H1 (cell line): ENCODE results near the gene SMURF2.

Experiments
- ASH2L ChIP-seq: fragments of 200-600, 300-600 bp; sonication (generic); IDR thresholded peaks from one replicate; pipeline ENCODE4 v1.7.1; 2017; ENCODE audit warnings: low read length
- CHD2 ChIP-seq: IDR thresholded peaks from 2 replicates; pipeline ENCODE4 v1.6.1; 2012; ENCODE audit warnings: low read length, improper control_type of control experiment
- CTCF ChIP-seq, 3 experiments: IDR thresholded peaks; 1 replicate in 2 of 3; 2 replicates in 1 of 3; pipeline versions ENCODE4 v1.5.1 to v1.6.1; 2011; ENCODE audit warnings: low read length in 3 of 3, mild to moderate bottlenecking in 3 of 3, inconsistent platforms in 2 of 3, low read depth in 1 of 3, moderate library complexity in 1 of 3; ENCODE audit not compliant: insufficient read depth in 1 of 3; ENCODE audit errors: control extremely low read depth in 1 of 3
- EP300 ChIP-seq, 2 experiments: IDR thresholded peaks; 1 replicate in 1 of 2; 2 replicates in 1 of 2; pipeline ENCODE4 v1.6.1; 2011 to 2012; ENCODE audit warnings: low read depth in 2 of 2, low read length in 2 of 2, mild to moderate bottlenecking in 2 of 2, borderline replicate concordance in 1 of 2, inconsistent platforms in 1 of 2, moderate library complexity in 1 of 2
- EZH2 ChIP-seq: fragments of 200-600 bp; sonication (generic); IDR thresholded peaks from 2 replicates; pipeline ENCODE4 v1.7.1; 2012; ENCODE audit warnings: low read depth, mild to moderate bottlenecking, moderate library complexity, low read length, inconsistent platforms; ENCODE audit not compliant: severe bottlenecking
- HDAC2 ChIP-seq, 2 experiments: fragments of 300-600 bp in 1 of 2; sonication (generic) in 1 of 2; IDR thresholded peaks; 2 replicates each; pipeline ENCODE4 v1.6.1; 2011 to 2012; ENCODE audit warnings: low read depth in 2 of 2, low read length in 2 of 2, mild to moderate bottlenecking in 2 of 2, moderate library complexity in 2 of 2, borderline replicate concordance in 1 of 2, inconsistent platforms in 1 of 2
- RAD21 ChIP-seq, 2 experiments: IDR thresholded peaks in 1 of 2; conservative IDR thresholded peaks in 1 of 2; 2 replicates each; pipeline ENCODE4 v1.6.1; 2011; ENCODE audit warnings: low read depth in 2 of 2, low read length in 2 of 2, improper control_type of control experiment in 1 of 2, inconsistent platforms in 1 of 2, mild to moderate bottlenecking in 1 of 2, moderate library complexity in 1 of 2
- RBBP5 ChIP-seq: IDR thresholded peaks from 2 replicates; pipeline ENCODE4 v1.7.1; 2012; ENCODE audit warnings: low read depth, mild to moderate bottlenecking, inconsistent platforms, low read length, moderate library complexity, borderline replicate concordance
- SIN3A ChIP-seq, 2 experiments: IDR thresholded peaks in 1 of 2; conservative IDR thresholded peaks in 1 of 2; 2 replicates each; pipeline ENCODE4 v1.6.1; 2011 to 2012; ENCODE audit warnings: low read length in 2 of 2, improper control_type of control experiment in 1 of 2, low read depth in 1 of 2, mild to moderate bottlenecking in 1 of 2
- SP2 ChIP-seq: IDR thresholded peaks from 2 replicates; pipeline ENCODE4 v1.6.1; 2012; ENCODE audit warnings: mild to moderate bottlenecking, low read length, inconsistent platforms
- ZNF274 ChIP-seq: IDR thresholded peaks from 2 replicates; pipeline ENCODE4 v1.7.0; 2012; ENCODE audit warnings: low read length, borderline replicate concordance; ENCODE audit errors: extremely low read depth

DNA sequence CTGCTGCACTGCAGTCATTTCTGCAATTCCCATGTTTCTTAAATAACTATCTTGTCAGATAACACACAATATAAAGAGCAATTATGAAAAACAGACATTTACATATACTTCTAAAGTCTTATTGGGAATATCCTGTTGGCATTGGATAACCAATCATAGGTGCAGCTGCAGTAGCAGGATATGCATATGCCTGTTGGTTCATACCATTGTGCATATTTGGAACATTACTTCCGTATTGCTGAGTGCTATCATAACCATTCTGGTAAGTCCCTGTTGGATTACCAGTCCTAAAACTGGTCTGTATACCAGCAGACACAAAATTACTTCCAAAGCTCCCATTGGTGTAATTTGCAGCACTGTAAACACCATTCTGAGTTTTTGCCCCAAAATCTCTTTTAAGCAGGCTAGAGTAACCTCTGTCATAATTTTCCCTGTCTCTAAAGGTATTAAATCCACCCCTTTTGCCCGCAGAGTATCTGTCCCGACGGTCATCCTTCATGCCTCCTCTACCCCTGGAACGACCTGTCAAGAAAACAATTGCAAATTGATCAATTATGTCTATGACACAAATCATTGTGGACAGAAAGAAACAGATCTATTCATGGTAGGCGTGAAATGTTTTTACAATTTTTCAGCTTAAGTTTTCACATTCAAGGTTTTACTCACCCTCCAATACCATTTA is 162.2 kb downstream of the SMURF2 start:
- TF ChIP-seq RBBP5 (no peak), CTCF (IDR thresholded peaks at IDR 0.05; ENCODE audit: control extremely low read depth in 1 of 3, insufficient read depth in 1 of 3, low read depth in 1 of 3, low read length in 3 of 3) (no peak), EZH2 (no peak), SIN3A (conservative IDR thresholded peaks at IDR 0.05 in 1 of 2, IDR thresholded peaks at IDR 0.05 in 1 of 2; ENCODE audit: low read depth in 1 of 2, low read length in 2 of 2) (no peak), HDAC2 (IDR thresholded peaks at IDR 0.05; ENCODE audit: borderline replicate concordance in 1 of 2, low read depth in 2 of 2, low read length in 2 of 2) (no peak), CHD2 (no peak), EP300 (IDR thresholded peaks at IDR 0.05; ENCODE audit: borderline replicate concordance in 1 of 2, low read depth in 2 of 2, low read length in 2 of 2) (no peak), ZNF274 (no peak), RAD21 (IDR thresholded peaks at IDR 0.05 in 1 of 2, conservative IDR thresholded peaks at IDR 0.05 in 1 of 2; ENCODE audit: low read depth in 2 of 2, low read length in 2 of 2) (no peak), SP2 (no peak), ASH2L (no peak)
